Hematopoietic multipotent progenitor cell treated with erythropoietin and hydrocortisone succinate and interleukin-3 and kit ligand, for 8 days (in vitro differentiated cells): Measurements from ENCODE around the gene ZIC5.

Experiments used
- DNase-seq: peaks from one replicate; pipeline ENCODE4 v3.0.0-alpha.2; 2015

The ZIC5 gene

DNA sequence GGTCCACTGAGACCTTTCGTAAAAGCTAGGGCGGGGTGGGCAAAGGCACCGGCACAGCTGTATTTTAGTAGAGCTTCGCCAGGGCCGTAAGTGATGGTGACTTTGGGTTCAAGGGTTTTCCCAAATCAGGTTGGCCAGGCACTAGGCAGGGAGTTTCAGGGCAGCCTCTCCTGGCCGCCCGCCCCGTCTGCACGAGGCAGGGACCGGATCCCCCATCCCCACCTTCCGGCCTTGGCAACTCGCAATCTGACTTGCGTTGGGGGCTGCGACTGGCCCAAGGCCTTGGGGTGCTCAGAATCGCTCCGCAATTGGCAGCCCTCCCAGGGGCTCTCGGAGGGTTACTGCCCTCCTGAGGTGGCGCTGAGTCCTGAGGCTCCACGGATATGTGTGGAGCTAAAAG is 4.1 kb upstream of the ZIC5 start:
- no peak for DNase-seq

DNA sequence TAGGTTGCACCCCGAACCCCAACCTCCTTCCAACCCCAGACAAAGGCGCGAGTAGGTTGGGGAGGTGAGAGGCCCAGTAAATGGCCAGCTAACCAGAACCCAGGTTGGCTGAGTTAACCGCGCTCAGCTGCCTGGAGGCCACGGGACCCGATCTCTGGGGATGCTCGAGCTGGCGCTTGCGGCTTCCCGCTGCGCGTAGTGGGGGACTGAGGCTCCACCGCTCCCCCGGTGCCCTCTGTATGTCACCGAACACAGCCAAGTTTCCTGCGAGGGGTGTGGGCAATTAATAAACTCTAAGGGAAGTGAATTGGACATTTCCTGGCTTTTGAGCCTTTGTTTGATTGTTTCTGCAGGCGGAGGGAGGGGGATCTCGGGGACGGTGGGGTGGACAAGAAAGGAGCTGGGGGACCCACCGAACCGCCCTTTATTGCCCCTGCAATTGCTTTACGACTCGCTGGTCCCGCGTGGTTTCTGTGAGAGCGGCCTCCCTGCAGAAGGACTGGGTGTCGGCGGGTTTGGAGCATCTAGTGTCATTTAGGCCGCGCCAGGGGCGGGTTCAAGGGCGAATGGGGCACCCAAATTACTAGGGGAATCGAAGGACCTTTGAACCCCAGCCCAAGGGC is 3.5 kb upstream of the ZIC5 start:
- no peak for DNase-seq

- DNase-seq, result no peak
Observed at GRCh38 chr13:99974296-99974938, 2.9 kb upstream of the ZIC5 start.

DNA sequence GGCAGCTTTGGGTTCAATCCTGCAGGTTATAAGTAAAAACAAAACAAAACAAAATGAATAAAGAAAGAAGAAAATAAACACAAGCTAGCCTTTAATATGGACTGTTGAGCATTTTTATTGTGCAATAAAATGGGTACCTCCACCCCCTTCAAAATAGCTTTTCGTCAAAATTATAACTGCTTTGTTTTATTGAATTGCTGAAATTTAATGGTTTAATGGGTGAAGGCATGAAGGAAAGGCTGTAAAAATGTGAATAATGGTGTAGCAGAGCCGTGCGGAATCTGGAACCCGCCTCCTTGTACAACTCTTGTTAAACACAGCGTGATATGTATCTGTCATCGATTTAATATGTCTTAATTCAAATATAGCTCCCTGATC is 2.2 kb upstream of the ZIC5 start:
- no peak for DNase-seq

GRCh38 chr13:99973163-99973807 is 1.7 kb upstream of the ZIC5 start:
- DNase-seq, result no peak

DNA sequence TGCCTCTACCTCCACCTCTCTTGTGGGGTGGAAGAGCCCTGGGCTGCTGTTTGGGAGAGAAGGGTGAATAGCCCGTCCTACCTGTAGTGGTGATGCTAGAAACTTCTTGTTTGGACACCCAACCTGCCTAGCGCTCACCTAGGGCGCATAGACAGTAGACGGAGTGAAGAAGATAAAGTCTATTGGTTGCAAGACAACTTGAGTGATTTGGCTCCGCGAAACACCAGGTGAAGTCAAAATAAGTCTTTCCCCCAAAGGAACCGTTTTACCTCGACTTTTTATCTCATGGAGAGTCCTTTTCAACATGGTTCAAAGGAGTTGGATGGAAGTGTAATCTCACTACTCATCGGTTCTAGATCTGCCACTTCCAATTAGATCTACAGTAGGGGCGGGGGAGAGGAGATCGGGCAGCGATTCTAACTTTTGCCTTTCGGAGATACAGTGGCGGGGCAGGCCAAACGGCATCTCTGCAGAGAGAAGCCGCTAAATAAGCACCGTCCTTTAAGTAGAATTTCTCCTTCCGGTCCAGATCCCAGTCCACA is 694 bp upstream of the ZIC5 start:
- DNase-seq, result no peak

GRCh38 chr13:99970651-99971575 is 654 bp downstream of the ZIC5 start:
- DNase-seq, result no peak

- no peak for DNase-seq
Observed at GRCh38 chr13:99969919-99970650, 1.5 kb downstream of the ZIC5 start.

DNA sequence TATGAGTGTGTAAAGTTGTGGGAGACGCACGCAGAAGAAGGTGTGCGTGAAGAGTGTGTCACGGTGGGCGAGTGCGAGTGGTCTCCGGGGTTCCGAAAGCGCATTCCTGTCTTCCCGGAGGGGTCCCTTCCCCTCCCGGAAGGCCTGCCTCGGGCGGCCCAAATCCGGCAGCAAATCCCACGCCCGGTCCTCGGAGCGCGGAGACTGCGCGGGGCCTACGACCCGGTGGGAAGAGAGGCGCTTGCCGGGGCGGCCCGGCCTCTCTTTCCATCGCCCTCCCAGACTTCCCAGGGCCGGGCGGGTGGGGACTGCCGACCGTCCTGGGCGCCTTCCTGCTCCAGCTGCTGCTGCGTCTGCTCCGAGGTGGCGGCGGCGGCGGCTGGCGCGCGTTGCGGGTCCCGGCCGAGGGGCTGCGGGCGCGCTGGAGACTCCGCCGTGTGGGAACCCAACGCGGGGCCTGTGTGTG is 2.1 kb downstream of the ZIC5 start:
- no peak for DNase-seq

DNA sequence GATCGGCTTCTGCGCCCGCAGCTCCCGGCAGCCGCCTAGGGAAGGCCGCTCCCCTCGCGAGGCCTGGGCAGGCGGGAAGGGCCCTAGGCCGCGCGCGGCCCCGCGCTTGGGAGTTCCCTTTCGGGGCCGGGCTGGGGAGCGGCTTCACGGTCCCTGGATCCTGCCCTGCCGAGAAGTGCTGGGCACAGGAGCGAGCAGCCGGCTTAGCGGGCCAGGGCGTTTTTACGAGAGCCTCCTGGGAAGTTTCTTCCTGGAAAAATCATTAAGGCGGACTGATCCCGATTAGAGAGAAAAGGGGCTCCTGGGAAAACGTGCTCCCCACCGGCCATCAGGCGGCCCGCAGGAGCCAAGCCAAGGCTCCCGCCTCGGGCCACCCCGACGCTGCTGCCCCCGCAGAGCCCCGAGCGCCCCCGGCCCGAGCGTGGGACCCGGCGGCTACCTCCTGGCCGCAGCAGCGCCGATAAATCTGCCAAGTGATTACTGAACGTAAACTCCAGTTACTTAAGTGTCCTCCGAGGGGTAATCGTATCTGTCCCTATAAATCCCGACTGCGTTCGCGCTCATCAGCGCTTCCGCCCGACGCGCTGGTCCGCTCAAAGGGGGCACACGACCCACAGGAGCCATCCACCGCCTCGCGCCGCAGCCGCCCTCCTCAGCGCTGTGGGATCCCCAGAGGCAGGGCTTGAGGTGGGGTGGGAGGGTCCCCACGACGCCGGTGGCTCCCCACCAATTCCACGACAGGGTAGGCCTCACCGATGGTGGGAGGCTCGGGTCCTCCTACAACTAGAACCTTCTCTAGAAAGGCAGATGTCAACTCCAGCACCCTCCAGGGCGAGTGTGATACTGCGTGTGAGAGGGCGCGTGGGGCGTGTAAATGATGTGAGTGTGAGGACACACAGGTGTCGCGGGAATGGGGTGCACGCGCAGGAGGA is 2.8 kb downstream of the ZIC5 start:
- no peak for DNase-seq

DNA sequence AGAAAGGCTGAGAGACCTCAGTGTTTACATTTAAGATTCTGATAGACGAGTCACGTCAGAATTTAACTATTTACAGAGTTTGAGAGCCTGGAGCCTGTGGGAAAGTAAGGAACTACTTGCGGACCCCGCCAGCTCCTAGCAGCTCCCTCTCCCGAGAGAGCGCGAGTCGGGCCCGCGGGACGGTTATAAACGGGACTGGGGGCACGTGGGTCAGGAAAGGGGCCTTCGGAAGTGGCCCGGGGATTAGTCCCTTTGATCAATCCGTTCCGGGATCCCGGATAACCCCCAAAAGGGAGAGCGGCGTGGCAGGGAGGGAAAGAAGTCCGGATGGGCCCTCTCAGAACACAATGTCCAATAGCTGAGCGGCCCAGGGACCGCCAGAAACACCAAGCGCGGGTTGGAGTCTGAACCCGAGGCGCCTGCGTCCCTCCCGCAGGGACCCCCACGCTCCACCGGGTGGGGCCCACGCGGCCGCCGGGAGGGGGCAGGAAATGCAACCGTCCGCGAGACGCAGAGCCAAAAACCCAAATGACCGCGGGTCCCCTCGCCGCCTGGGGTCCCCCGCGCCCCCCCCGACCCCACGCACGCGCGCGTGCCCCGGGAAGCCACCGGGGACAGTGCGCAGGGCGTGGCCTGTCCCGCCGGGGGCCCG is 3.6 kb downstream of the ZIC5 start:
- DNase-seq, result no peak

- DNase-seq, result no peak
Observed at GRCh38 chr13:99967498-99967868, 4.1 kb downstream of the ZIC5 start.

DNA sequence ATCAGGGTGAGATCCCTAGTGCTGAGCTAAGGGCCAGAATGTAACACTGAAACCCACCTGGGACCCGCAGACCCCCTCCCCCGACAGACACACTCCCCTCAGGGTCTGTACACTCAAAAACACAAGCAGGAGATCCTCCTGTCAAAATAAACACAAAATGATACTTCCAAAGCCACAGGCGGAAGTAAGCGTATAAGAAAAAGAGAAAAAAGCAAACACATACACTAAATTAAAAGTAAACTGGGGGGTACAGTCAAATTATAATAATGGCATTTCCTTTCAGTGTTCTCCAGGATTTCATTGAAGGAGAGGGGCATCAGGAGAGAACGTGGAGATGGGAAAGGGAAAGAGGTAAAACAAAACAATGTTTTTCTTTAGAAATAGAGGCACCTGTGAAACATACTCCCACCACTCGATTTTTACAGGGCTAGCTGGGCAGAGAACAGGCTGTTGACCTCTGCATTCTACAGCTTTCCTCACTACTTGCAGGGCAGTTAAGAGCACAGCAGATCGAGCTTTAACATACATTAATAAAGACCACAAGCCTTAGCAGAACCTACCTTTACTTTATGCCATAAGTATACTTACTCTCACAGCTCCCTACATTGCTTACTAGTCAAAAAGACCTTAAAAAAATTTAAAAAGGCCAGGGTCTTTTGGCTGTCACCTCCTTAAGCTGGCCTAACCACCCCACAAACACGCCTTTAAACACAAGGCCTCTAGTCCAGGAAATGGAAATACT is 5.3 kb downstream of the ZIC5 start:
- no peak for DNase-seq

DNA sequence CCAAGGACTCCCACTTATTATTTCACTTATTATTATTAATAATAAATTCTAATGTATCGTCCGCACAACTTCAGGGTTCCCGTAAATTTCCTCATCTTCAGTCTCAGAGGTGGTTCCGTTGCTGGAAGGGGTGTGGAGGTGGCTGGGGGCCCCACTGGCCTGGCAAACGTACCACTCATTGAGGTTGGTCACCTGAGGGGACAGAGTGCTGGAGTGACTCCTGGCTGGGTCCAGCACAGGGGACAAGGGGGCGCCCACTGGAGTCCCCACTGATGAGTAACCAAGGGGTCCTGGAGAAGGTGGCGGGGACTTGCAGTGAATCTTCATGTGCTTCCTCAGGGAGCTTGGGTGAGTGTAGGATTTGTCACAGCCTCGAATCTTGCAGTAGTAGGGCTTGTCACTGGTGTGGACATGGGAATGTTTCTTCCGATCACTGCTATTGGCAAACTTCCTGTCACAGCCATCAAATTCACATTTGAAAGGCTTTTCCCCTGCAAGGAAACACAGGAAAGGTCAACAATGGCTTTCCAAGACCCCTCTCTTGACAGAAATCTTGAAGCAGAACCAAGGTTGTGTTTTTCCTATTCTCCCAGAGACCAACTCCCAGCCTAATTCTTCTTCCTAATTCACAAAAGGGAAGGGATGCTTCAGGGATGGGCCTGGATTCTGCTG is 6.1 kb downstream of the ZIC5 start:
- DNase-seq, result no peak

DNA sequence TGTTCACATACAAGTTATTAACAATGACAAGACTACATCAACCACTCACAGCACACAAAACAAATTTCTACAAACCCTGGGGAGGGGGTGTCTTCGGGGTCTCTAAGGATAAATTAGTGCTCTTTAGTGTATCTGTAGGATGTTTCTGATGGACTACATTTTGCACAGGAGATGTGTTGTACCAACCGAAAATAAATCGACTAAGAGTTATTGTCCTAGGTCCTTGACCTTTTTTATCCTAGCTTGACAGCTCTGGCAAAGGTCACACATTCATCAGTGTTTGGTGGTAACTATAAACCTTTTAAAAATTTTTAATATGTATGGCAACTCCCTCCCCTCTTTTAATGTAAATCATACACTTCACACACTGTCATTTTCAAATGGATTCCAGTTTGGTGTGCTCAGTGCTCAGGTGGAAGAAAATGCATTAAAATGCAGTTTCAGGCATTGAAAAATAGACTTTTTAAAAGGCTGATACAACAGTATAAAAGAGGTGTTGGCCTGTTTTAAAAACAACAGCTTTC is 7.7 kb downstream of the ZIC5 start:
- no peak for DNase-seq

DNA sequence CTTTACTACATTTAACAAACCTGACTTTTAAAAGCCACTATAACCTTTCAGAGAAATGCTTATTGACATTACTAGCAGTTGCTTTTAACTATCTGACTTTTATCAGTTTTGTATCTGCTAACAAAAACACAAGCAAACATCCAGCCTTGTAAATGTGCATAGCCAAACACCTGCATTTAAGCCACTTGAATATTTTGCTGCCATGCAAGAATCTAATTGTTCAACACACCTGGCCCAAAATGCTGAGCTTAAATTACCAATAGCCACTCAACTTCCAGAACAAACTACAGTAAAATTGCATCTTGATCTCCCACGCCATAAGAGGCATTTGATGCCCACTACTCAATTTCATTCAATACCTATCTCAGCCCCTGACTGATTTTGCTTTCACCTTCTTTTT is 9.3 kb downstream of the ZIC5 start:
- DNase-seq, result no peak

DNA sequence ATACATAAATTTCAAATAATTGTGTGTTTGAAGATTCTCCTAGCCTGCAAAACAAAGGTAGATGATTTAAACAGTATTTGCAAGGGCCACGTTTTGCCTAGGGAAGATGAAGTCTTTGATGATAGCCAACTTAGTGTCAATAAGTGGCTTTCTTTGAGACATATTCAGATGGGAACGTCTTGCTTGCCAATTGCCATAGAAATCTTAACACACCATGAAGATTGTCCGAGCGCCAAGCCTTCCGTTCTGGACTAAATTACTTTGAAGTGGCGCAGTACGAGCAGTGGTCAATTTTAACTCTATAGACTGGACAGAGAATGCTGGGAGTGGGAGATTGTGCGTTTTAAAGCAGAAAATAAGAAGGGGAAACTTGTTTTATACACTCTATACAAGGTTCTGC is 9.9 kb downstream of the ZIC5 start:
- no peak for DNase-seq

GRCh38 chr13:99960663-99961311 is 10.8 kb downstream of the ZIC5 start:
- no peak for DNase-seq
